ENCODE results near the gene CCDC12.

CCDC12 gene

DNA sequence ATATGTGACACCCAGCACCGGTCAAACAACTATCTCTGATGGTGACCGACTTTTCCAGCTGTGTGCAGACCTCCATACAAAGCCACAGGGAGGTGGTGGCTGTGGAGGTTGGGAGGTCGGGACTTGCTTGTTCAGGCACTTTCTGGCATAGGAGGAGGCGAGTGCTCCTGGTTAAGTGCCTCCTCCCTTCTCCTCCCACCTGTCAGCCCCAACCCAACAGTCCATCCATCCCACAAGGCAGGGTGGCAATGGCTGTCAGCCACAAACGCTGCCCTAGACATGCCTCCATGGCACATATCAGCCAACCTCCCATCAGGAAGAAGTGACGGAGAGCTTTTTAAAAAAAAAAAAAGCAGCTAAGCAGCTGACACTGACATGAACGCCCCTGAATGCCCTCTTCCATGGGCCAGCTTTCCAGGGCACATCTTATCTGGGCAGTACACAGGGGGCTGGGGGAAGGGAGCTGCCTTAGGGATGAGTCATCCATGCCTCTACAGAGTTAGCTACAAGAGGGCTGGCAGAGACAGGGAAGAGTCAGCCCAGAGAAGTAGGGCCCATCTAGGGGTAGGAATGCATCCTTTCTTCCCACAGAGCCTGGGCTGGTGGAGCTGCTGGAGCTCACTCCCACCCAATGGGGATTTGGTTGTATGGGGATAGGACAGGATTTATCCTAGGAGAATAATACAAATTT, 41.2 kb downstream of the CCDC12 start:
- no peak for DNase-seq

DNA sequence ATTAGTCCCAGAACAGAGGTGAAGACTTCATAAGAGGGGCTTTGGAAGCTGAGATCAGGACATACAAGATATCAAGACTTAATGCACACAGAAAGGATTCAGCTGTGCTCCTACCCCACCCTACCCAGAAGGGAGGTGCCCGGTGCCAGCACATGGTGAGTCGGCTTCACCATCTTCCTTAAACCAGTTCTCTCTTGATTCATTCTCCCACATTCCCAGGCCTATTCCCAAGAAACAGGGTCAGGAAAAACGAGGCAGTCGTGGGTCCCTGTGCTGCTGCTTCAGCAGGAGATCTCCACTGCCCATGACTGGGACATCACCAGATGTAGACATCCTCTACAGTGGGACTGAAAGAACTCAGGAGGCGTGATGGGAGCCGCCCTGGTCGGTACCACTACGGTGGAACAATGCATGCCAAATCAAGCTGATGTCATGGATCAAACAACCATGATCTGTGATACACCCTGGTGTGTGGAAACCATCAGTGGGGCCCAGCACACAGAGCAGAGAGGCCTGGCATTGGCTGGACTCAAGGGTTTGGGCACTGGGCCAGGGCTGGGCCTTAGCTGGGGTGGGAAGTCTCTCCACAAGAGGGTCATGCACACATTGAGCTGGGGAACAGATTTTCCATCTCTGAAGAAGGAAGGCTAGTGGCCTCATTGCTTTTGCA, 41.9 kb downstream of the CCDC12 start:
- DNase-seq, result no peak

DNA sequence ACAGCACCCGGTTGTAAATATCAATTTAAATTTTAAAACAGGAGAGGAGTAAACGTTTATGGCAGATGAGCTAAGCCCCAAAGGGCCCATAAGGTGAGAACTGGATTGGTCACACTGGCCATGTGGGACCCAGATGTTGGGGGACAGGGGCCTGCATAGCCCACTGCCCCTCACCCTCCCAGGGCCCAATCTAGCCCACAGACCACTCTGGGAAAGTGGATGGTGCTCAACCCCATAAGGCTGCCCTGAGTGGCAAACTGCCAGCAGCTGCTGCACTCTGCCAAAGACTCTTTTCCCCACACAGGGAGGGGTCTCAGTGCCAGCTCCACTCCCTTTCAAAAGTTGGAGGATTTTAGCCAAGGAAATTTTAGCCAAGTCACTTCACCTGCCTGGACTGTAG, 42.5 kb downstream of the CCDC12 start:
- no peak for DNase-seq

DNA sequence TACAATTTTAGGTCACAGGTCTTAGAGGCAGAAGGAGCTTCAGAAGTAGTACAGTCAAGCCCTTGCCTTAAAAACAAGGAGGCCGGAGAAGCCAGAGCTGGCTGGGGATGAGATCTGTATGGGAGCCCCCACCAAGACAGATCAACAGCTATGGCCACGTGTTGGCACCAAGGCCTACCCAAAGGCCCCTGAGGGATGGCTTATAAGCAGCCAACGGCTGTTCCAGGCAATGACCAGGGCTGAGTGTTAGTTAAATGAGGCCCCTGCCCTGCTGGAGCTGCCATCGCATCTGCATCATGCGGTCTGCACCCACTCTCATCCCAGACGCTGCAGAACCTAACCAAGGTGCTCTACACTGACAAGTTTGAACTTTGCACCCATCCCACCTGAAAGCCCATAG, 43.3 kb downstream of the CCDC12 start:
- no peak for DNase-seq

DNA sequence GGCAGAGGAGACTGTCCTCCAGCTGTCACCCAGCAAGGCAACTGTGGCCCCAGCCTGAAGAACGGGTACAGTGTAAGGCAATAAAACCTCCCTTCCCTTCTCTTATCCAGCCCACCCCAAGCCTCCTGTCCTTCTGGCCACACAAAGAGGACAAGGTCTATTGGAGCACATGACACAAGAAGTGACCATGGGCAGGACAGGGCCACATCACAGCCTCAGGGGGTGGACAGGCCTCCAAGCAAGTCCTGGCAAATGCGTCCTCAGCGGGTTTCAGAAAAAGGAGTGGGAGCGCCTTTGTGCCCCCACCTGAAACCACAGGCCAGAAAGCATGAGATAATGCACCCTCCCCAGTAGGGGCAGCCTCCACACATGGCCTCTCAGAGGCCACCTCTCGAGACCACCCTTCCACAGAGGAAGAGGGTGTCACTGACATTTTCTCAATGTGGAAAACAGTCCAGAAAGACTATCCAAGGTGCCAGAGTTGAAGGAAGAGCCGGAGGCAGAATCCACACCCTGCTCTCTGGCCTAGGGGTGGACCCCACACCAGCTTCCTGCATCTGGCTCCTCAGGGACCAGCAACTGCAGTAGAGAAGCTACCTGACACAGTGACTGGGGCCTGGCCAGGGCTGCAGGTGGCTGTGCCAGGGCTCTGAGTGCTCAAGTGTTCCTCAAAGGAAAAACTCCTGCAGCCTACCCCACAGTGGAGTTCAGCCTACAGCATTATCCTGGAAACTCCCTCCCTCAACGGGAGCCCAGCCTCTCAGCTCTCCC, 43.9 kb downstream of the CCDC12 start:
- no peak for DNase-seq

DNA sequence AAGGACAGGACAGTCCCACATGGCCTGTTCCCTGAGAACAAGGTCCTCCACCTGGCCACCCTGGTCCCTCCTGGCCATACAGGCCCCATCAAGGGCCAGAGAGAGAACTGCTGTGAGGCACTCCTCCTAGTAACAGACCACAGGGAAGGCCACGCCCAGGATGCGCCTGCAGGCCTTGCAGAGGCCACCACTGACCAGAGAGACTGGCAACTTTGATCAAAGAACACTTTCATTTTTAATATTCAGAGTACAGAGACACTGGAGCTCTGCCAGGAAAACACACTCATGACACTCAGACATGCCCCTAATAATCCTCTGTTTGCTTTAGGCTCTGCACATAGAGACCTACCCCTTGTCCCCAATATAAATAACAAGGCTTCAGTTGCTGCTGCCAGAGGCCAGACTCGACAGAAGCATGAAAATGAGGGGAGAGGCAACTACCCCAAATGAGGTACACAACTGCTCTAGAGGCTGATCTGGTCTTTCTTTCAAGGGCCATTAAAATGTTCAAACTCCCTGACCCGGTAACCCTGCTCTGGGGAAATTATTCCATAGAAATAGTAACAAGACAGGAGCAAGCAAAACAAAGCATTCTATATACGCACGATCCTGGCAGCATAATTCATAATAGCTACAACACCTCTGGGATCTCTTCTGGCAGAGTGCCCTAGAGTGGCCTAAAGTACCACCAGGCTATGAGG, 44.8 kb downstream of the CCDC12 start:
- DNase-seq, result no peak

DNA sequence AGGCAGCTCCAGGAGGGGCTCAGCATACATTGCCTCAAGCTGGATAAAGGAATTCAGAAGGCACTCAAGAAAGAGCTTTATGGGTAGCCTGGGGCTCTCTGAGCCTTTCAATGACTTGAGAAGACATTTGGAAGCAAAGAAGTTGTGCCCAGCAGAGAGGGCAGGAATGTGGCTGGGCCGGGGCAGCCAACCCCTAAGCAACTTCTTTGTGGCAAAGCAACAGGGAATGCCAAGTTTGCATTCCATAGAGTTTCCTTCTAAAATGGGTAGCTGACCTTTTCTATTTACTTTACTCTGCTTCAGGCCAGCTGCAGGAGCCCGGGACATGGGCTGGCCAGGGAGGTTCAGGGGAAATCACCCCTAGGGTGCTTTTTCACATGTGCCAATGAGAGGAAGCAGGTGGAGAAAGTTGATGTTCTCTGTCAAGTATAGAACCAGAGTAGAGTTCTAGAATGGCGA, 45.6 kb downstream of the CCDC12 start:
- DNase-seq, result no peak

DNA sequence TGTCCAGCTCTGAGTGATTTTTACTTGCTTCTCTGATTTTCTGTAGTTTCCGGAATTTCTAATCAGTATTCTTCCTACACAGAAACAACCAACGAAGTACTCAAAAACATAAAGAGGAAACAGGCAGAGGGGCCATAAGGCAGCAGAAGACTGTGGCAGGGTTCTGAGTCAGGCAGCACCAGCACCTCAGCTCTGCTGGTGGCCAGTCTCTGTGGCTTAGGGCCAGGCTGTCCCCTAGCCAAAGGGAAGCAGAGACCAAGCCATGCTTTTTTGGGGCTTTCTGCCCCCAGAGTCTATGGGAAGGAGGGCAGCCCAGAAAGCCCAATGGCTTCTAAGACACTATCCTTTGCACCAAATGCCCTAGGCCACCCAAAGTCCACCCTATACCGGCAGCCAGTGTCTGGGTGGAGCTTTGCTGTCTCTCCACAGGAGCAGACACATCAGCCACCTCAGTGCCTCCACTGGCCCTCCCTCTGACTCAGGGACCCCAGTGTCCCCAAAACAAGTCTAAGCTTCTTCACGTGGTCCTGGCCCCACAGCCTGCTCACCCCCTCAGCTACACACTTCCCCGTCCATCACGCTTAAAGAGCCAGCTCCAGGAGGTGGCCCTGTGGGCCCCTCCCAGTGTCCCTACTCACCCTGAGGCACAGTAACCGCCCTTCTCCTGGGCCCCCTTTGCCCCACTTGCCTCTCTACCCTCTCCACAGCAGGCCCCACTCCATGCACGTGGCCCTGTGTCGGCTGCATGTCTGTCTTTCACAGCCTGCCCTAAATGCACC, 46.2 kb downstream of the CCDC12 start:
- no peak for DNase-seq

DNA sequence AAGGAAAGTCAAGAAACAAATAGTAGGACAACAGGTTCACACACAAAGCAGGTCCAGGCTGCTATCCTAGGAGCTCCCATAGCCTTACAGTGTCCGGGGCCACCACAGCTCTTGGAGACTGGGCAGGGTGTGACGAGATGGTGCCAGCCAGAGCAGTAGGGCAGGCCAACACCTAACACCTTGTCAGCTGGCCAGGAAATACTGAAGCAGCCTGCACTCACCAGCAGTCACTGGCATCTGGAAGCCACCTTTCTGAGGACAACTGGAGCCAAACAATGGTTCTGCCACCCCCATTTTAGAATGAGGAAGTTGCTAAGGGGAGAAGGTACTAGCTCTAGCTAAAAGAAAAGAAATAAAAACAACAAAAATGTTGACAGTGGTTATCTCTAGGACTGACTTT, 47.2 kb downstream of the CCDC12 start:
- no peak for DNase-seq

DNA sequence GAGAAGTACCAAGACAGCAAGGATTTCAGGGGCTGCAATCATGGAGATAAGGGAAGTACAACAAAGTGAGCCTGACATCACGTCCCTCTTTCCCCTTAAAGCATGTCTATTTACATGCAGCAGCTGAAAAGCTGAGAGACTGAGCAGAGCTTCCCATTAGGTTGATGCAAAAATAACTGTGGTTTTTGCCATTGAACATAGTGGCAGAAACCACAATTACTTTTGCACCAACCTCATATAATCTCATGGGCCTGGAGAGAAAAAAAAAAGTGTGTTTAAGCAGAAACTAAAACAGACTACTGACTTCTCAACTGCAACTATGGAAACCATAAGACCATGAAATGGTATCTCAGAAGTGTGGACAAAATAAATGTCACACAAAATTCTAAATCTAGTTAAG, 48.3 kb downstream of the CCDC12 start:
- no peak for DNase-seq

DNA sequence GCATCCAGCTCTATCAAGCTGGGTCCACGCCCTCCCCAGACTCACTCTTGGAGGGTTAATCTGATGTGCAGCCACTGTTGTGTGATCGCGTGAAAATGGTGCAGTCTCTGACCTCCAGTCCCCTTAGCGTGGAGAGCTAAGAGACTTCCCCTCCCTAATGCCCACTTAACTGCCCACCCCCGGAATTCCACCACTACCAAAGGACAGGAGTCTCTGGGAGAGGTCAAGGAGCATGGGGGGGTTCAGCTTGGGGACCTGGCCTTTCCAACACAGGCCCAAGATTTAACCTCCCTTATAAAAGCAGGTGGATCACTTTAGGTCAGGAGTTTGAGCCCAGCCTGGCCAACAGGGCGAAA, 48.8 kb downstream of the CCDC12 start:
- no peak for DNase-seq

DNA sequence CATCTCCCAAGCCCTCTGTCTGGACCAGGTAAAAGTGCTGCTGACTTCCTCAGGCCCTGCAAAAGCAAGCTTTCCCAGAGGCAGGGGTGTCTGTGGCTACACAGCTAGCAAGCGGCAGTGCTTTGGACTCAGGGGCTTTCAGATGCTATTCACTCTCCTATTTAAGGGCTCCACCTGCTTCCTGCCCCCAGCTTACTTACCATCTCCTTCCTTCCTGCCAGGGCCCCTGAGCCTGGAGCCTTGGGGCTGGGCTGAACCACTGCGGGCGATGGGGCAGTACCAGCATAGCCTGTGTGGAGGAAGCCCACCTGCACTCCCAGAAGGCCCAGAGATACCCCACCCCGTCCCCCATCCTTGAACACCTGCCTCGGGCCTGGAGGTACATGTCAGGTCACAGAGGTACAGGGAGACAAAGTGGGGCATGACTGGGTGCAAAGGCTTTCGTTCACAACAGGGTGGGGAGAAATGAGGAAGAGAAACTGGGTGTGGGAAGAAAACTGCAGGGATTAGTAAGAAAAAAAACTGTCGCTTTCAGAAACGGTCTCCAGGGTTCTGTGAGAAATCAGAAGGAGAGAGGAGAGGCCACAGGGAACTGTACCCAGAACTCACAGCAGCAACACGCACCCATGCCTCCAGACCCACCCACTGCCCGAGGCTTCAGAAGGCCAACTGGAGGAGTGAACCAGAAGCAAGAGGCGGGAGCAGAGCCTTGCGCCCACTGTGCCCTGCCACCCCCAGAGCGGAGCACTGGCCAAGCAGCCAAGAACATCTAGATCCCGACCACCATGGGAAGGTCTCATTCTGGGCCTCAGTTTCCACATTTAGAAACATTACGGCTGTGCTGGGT, 49.5 kb downstream of the CCDC12 start:
- DNase-seq, result no peak

DNA sequence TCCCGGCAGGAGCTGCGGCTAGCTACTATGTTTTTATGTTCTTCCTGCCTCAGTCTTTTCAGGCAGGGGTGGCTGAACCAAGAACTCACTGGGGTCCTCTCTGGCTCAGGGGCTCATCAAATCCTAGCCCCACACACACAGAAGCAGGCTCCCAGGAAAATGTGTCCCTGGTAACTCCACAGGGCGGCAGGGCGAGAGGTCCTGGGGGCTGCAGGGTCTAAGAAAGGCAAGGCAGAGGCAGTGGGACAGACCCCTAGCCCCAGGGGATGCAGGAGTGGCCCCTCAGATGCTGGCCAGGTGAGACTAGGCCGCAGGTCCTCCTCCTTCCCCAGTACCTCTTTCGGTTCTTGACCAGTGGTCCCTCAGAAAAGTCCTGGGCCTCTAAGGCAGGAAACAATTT, 50.1 kb downstream of the CCDC12 start:
- DNase-seq, result no peak

DNA sequence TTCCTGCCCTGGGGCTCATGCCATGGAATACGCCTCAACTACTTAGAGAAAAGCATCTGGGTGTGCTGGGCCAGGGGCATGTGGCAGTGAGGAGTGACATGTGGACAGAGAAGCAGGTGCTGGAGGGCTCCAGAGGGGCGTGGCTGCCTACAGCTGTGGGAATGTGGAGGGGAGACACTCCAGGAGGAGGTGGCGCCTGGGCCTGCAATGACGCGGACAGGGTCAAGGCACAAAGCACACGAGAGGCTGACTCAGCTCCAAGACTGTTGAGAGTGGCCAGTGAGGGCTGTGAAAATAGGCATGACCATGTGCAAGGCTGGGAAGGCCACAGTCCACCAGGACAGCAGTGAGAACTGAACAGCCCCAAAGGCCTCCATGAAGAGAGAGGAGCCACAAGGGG, 50.5 kb downstream of the CCDC12 start:
- no peak for DNase-seq

DNA sequence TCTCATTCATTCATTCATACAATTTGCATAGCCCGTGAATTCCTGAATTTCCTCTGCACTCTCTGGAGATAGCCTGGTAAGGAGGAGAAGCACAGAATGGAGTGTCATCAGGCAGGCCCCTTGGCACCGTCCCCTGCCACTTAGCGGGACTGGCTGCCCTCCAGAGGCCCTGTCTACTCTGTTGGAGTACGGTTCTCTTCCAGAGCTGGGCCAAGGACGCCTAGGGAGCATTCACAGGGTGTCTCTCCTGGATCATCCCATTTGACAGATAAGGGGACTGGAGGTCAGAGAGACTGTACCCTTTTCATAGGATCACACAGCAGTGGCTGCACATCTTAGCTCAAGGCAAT, 51.0 kb downstream of the CCDC12 start:
- DNase-seq, result no peak

DNA sequence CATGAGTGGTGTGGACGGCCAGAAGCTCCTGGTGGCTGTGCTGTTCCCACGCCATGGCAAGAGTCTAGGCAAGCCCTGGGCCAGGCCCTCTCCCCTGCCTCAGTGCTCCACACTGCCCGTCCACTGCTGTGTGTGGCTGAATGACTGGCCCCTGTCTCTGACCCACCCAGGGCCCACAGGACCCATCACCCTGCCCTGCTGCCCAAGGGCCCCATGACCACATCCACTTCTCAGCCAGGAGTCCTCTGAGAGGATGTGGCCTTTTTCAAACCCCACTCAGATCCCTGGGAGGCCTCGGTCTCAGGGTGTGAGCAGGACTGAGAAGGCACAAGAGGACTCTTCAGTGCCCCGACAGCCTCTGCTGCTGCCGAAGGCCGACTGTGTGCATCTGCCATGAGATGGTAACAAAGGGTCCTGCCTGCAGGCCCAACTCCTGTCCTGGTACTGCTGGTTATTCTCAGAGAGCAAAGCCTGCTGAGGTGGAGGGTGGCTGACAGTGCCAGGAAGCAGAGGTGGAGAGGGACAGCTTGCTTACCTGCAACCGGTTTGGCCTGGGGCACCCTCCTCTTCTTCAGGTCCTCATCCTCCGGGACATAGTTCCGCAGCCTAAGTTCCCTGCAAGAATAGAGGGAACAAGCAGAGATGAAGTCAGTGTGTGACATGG, 51.5 kb downstream of the CCDC12 start:
- DNase-seq, result no peak

DNA sequence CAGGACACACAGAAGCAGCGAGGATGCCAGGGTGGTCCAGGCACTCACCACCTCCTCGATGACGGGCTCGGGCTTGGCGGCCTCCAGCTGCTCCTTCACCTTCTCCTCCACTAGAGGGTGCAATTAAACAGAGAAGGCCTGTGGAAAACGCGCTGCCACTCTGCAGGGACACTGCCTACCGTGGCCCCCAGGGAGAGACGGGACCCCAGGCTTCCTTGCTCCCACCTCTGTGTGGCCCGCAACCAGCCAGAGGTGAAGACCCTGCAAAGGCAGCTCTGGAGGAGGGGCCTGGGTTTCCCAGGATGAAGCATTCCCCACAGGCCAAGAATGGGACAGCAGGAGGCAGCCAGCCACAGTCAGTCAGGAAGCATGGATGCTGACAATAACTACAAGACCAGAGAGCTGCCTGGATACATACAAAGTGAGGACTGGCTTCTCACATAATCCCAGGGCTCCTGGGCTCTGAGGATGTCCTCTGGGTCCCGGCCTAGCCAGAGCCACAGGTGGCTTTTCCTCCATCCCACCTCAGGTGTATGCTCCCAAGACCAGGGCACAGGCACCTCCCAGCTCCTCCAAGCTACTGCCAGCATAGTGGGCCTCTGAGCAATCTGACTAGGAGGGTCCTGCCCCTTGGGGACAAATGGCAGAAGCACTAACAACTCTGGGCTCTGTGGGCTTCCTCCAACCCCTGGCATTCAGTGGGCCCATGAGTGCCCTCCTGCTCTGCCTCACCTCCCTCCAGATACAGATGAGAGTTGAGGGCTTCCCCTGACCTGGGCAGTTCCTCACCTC, 52.8 kb downstream of the CCDC12 start:
- DNase-seq, result no peak

DNA sequence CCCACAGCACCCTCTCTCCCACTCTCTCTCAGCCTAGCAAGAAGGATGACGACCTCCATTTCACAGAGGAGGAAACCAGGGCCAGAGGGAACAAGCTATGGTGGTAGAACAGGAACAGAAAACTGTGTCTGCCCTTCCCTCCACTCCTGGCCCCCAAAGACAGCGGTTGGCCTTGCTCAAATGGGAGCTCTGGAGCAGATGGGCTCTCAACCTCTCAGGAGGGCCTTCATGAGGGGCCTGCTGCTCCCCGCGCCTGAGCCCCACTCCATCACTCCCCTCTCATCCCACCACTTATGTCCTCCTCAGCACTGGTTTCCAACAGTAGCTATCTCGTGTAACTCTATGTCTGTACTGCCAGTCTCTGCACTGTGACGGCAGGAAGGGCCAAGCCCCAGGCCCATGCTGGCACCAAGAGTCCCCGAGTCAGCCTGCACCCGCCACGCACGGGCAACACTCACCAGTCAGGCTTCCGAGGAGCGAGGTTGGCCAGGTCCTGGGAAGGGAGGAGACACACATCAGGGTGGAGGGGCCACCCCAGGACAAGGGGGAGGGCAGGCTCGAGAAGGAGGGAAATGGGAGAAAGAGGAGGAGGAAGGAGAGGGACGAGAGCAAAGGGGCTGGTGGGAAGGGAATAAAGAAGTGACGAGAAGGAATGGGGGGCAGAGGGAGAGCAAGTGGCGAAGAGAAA, 53.5 kb downstream of the CCDC12 start:
- DNase-seq, result no peak

DNA sequence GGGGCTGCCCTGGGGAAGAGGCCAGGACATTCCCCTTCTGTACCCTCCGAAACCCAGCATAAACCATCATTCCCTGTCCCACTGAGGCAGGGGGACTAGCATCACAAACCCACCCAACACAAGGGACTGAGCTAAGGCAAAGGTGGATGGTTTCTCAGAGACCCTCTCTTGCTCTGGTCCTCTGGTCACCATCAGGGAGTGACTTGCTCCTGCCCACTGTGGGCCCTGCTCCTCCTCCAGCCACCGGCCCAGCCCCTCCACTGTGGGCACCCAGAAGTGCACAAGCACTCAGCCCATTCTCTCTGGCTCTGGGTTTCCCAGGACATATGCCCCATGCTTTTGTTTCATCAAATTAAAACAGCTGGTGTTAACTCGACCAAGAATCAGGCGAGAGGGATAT, 54.1 kb downstream of the CCDC12 start:
- no peak for DNase-seq

DNA sequence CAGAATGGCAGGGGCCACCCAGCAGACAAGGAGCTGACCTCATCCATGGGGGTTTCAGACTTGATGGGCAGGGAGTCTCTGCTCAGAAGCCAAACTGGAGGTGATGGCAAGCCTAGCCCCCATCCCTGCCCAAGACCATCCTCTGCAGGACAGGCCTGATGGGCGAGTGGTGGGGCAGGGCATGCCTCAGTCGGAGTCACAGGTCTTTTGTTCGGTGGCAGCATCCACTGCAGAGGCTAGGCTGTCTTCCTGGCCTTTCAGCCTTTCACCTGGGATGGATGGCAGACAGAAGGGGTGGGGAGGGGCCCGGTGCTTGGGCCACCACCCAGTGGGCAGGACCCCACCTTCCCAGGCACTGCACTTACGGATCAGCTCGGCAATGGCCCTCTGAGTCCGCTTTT, 54.7 kb downstream of the CCDC12 start:
- DNase-seq, result no peak
